Aorta (tissue), 5 donors: ENCODE results near the gene CAPN13. TPM values are rescaled to one million over a fixed set of nuclear protein-coding genes. Genes with fewer than 3 reads are reported as not detected.

Experiments
- ATAC-seq: fragments of 200-7000 bp; cut with Tn5 transposase; one replicate; pipeline ENCODE4 v1.9.1; 2022; ENCODE audit warnings: moderate library complexity; ENCODE audit not compliant: low FRiP score
- DNase-seq, 2 donors: peaks; one replicate each; pipeline ENCODE4 v3.0.0-alpha.2; 2020
- H3K27ac ChIP-seq, 2 donors: one replicate each; pipeline ENCODE4 v1.5.1; 2013; ENCODE audit warnings: low read length in 2 of 2, mild to moderate bottlenecking in 2 of 2, moderate library complexity in 2 of 2, control low read depth in 1 of 2, inconsistent platforms in 1 of 2, low read depth in 1 of 2
- H3K27me3 ChIP-seq, 2 donors: one replicate each; pipeline ENCODE4 v1.6.1; 2013; ENCODE audit warnings: control low read depth in 1 of 2, low read length in 1 of 2, mild to moderate bottlenecking in 1 of 2, moderate library complexity in 1 of 2; ENCODE audit not compliant: insufficient read depth in 2 of 2, control insufficient read depth in 1 of 2
- H3K36me3 ChIP-seq, 2 donors: one replicate each; pipeline ENCODE4 v1.6.1; 2013; ENCODE audit warnings: control low read depth in 1 of 2, low read length in 1 of 2, mild to moderate bottlenecking in 1 of 2; ENCODE audit not compliant: insufficient read depth in 2 of 2, control insufficient read depth in 1 of 2
- H3K4me1 ChIP-seq, 2 donors: one replicate each; pipeline ENCODE4 v1.6.1; 2013; ENCODE audit warnings: low read length in 2 of 2, control low read depth in 1 of 2, mild to moderate bottlenecking in 1 of 2, moderate library complexity in 1 of 2; ENCODE audit not compliant: insufficient read depth in 2 of 2, control insufficient read depth in 1 of 2
- H3K4me3 ChIP-seq, 2 donors: one replicate each; pipeline ENCODE4 v1.5.1; 2013; ENCODE audit warnings: low read length in 2 of 2, control low read depth in 1 of 2, mild to moderate bottlenecking in 1 of 2
- H3K9me3 ChIP-seq: one replicate; pipeline ENCODE4 v1.6.1; 2013; ENCODE audit warnings: mild to moderate bottlenecking, low read length; ENCODE audit not compliant: control insufficient read depth
- WGBS, 2 donors: extraction: QIAGEN DNeasy Blood & Tissue Kit; methylation state at CpG; one replicate each; pipeline ENCODE4 v1.1.7; 2013; 5-methylcytosine and 5-hydroxymethylcytosine counted together
- intact Hi-C, 2 donors: fragments of 100-400 bp; cut with DNase I; formaldehyde crosslinking; loops; one replicate each; pipeline versions ENCODE4 v1.14.2 to v1.15.0; 2022
- polyA plus RNA-seq, 2 donors: library from polyadenylated mRNA; stranded (reverse); fragments of 200-250 nt; gene quantifications; one replicate each; pipeline ENCODE4 v1.2.3, GENCODE V29; 2013
- total RNA-seq, 2 donors: library from RNA; stranded (reverse); fragmentation: NEBNext Ultra II Directional; extraction: Animal tissue kit (Norgen Biotek cat#: 25700); gene quantifications; one replicate each; pipeline ENCODE4 v1.2.1, GENCODE V29; 2021
- donor health status: healthy with polysubstance abuse.
- donor health status: Bipolar disorder and iron deficiency.
- donor health status: DM: no; HTN: no; CAD: no.
- donor health status: DM: no; HTN: no; CAD: no.
- donor health status: DM: yes; HTN: yes; CAD: no.

CAPN13 gene
- total and polyA plus RNA-seq, 4 donors = 3.3 TPM; not detected in 3

- ATAC-seq (peak; percentile 40), DNase-seq (no peak)
- WGBS, 2 donors = 83% methylated on average over 15 to 16 of the region's 16 CpGs
- Histone ChIP-seq H3K27ac (no peak overlapping the region), H3K9me3 (peaks cover 1% of the 10 kb centered on the region), H3K4me3 (no peak overlapping the region), H3K27me3 (no peaks in the 10 kb centered on the region), H3K4me1 (no peaks in the 10 kb centered on the region), H3K36me3 (no peaks in the 10 kb centered on the region)
- intact Hi-C loops = loop anchor here in 1 of 2 donors (10.0 kb wide), 1 partner anchor 164 kb away; no protein-coding TSS in a partner anchor
Observed at GRCh38 chr2:30730736-30731647, 76.3 kb downstream of the CAPN13 start.

- Histone ChIP-seq H3K27ac (no peak overlapping the region), H3K4me3 (no peak overlapping the region), H3K9me3 (peaks cover 1% of the 10 kb centered on the region), H3K36me3 (no peaks in the 10 kb centered on the region), H3K27me3 (no peaks in the 10 kb centered on the region), H3K4me1 (no peaks in the 10 kb centered on the region)
- intact Hi-C loops = no loop called here
- no peak for ATAC-seq
- 76 to 80% methylated on average over 5 of the region's 5 CpGs for WGBS, 2 donors
- no peak for DNase-seq
Observed at GRCh38 chr2:30729031-30729430, 78.2 kb downstream of the CAPN13 start.

- intact Hi-C loops = no loop called here
- no peaks in the 10 kb centered on the region for H3K36me3 ChIP-seq
- WGBS, 2 donors = 68 to 70% methylated on average over 4 of the region's 4 CpGs
Observed at GRCh38 chr2:30722936-30723725, 84.1 kb downstream of the CAPN13 start.

DNA sequence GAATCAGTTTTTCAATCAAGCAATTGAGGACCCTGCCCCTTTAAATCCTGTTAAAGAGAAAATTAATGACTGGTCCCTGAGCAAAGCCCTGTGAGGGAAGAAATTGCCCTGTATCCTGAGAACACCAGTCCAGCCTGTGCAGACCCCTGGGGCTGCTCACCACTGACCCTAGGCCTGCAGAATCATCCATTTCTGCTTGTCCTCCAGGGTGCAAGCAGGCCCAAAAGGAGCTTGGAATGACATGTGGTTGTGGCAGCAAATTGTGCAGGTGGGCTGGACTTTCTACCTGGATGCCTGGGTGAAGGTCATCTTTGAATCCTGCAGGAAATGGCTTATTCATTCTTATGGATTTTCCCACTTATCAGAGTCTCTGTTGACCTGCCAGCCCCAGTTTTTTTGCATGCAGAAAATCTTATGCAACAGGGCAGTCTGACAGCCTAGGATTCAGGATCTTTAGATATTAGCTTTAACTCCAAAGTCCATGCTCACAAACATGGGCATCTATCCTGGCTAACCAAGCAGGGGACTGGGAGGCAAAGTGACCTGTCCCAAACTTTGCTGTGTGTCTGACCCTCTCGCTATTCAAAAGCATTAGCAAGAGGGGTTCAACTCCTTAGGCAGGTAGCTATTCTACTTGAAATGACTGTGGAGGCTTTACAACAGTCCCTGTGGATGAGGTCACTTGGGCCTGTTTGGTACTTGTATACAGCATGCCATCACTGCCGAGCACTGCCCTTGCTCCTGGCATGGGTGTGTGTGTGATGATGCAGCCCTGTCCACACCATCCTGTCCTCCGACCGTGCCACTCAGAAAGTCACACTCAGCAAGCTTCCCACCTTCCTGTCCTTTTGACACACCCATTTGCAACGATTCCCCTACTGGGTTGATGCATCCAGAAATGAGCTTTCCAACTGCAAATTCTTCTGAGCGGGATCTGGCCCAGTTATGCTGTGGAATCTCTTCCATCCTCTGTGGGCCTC is 85.3 kb downstream of the CAPN13 start:
- no peaks in the 10 kb centered on the region for H3K27me3 ChIP-seq
- no peaks in the 10 kb centered on the region for H3K4me1 ChIP-seq
- no peak overlapping the region for H3K27ac ChIP-seq
- intact Hi-C loops = no loop called here
- DNase-seq = no peak
- no peaks in the 10 kb centered on the region for H3K9me3 ChIP-seq
- no peaks in the 10 kb centered on the region for H3K36me3 ChIP-seq
- ATAC-seq = no peak
- no peak overlapping the region for H3K4me3 ChIP-seq
- 87 to 88% methylated on average over 6 of the region's 6 CpGs for WGBS, 2 donors

More at GRCh38 chr2:30722936-30723725, 84.1 kb downstream of the CAPN13 start:
- no peaks in the 10 kb centered on the region for H3K4me1 ChIP-seq
- DNase-seq = no peak
- H3K27me3 ChIP-seq = no peaks in the 10 kb centered on the region
- no peak overlapping the region for H3K27ac ChIP-seq
- ATAC-seq = no peak
- H3K9me3 ChIP-seq = no peaks in the 10 kb centered on the region
- no peak overlapping the region for H3K4me3 ChIP-seq

DNA sequence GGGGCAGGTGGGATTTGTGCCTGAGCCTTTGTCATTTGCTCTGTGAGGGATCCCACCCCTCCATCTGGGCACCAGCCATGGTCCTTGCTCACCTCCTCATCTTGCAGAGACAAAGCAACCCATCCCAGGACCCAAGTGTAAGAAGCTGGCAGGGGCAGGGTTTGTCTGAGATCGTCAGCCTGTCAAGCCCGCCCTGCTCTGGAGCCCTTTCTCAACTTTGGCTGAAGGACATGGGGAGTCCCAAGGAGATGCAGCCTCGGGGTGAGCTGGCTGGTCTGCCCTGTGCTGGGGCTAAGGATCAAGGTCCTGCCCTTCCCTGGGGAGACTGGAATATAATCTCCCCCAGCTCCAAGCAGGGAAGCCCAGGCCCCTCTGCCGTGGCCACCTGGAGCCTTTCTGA is 86.0 kb downstream of the CAPN13 start:
- no peaks in the 10 kb centered on the region for H3K36me3 ChIP-seq
- 76 to 78% methylated on average over 4 of the region's 4 CpGs for WGBS, 2 donors
- no peak for DNase-seq
- intact Hi-C loops = no loop called here
- H3K27me3 ChIP-seq = no peaks in the 10 kb centered on the region
- H3K4me1 ChIP-seq = no peaks in the 10 kb centered on the region
- H3K4me3 ChIP-seq = no peak overlapping the region
- H3K27ac ChIP-seq = no peak overlapping the region
- no peaks in the 10 kb centered on the region for H3K9me3 ChIP-seq
- ATAC-seq = peak; percentile 26

DNA sequence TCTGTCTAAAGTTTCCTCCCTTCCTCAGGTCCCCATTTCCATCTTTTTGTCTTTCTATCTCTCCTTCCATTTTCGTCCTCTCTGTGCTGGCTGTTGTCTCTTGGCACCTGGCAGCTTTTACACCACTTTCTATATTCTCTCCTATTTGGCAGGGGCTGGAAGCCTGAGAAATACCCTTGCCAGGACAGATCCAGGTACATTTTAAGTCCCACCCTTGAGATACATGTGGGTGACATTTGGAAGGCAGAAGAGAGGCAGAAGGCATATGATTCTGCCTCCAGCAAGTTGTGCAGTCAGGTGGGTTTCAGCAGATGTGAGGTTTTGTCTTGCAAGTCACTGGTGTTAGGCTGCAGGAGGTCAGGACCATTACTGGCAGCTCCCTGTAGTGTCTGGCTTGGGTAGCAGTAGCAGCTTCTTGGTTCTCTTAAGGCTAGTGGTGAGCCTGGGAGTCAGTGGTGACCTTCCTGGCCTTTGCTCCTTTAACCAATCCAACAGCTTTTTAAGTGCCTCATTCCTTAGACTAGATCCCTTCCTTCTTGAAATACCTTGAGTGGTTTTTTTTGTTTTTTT is 90.1 kb downstream of the CAPN13 start:
- no peak for DNase-seq
- intact Hi-C loops = loop anchor here (5.0 to 10.0 kb wide), 2 partner anchors 805 to 808 kb away; no protein-coding TSS in a partner anchor
- 67 to 80% methylated on average over 1 of the region's 1 CpG for WGBS, 2 donors

GRCh38 chr2:30716123-30716900 is 90.9 kb downstream of the CAPN13 start:
- H3K27ac ChIP-seq = no peak overlapping the region
- 79 to 81% methylated on average over 11 of the region's 11 CpGs for WGBS, 2 donors
- H3K27me3 ChIP-seq = no peaks in the 10 kb centered on the region
- no peaks in the 10 kb centered on the region for H3K4me1 ChIP-seq
- ATAC-seq = no peak
- H3K4me3 ChIP-seq = no peak overlapping the region
- H3K9me3 ChIP-seq = no peaks in the 10 kb centered on the region
- no peaks in the 10 kb centered on the region for H3K36me3 ChIP-seq
- intact Hi-C loops = loop anchor here (5.0 to 10.0 kb wide), 2 partner anchors 806 to 808 kb away; no protein-coding TSS in a partner anchor
- no peak for DNase-seq

More for the DNA sequence above, 90.1 kb downstream of the CAPN13 start:
- no peak for ATAC-seq
- Histone ChIP-seq H3K9me3 (no peaks in the 10 kb centered on the region), H3K36me3 (no peaks in the 10 kb centered on the region), H3K27ac (no peak overlapping the region), H3K4me3 (no peak overlapping the region), H3K27me3 (no peaks in the 10 kb centered on the region), H3K4me1 (no peaks in the 10 kb centered on the region)
